Smooth muscle cell (in vitro differentiated cells): ENCODE data around the gene OCSTAMP. TPM values are rescaled to one million over a fixed set of nuclear protein-coding genes. Genes with fewer than 3 reads are reported as not detected.

Experiments used
- DNase-seq: peaks from one replicate; lab custom pipeline; 2025; ENCODE audit not compliant: unreplicated experiment; lab: John Stamatoyannopoulos, UW
- H2AFZ ChIP-seq: fragments of 200-600 bp; sonication (generic); 2 replicates; pipeline ENCODE4 v1.6.0; 2016; ENCODE audit warnings: antibody characterized with exemption, low read depth, mild to moderate bottlenecking
- H3F3A ChIP-seq: fragments of 200-600 bp; sonication (generic); 2 replicates; pipeline ENCODE4 v1.6.0; 2017; ENCODE audit warnings: antibody characterized with exemption, low read depth
- H3K27ac ChIP-seq: fragments of 200-600 bp; sonication (generic); 2 replicates; pipeline ENCODE4 v1.5.1; 2016; ENCODE audit warnings: low read depth, mild to moderate bottlenecking
- H3K27me3 ChIP-seq: fragments of 200-600 bp; sonication (generic); 2 replicates; pipeline ENCODE4 v1.6.1; 2016; ENCODE audit warnings: low read depth, mild to moderate bottlenecking
- H3K36me3 ChIP-seq: fragments of 200-600 bp; sonication (generic); 2 replicates; pipeline ENCODE4 v1.5.1; 2016; ENCODE audit warnings: low read depth
- H3K4me1 ChIP-seq: fragments of 200-600 bp; sonication (generic); 2 replicates; pipeline ENCODE4 v1.5.1; 2016; ENCODE audit warnings: low read depth
- H3K4me2 ChIP-seq: fragments of 200-600 bp; sonication (generic); 2 replicates; pipeline ENCODE4 v1.6.0; 2016; ENCODE audit warnings: mild to moderate bottlenecking
- H3K4me3 ChIP-seq: fragments of 200-600 bp; sonication (generic); 2 replicates; pipeline ENCODE4 v1.5.1; 2016; ENCODE audit warnings: mild to moderate bottlenecking
- H3K79me2 ChIP-seq: fragments of 200-600 bp; sonication (generic); 2 replicates; pipeline ENCODE4 v1.6.0; 2016; ENCODE audit warnings: low read depth, mild to moderate bottlenecking
- H3K9ac ChIP-seq: fragments of 200-600 bp; sonication (generic); 2 replicates; pipeline ENCODE4 v1.6.0; 2016; ENCODE audit warnings: low read depth
- H3K9me3 ChIP-seq: fragments of 200-600 bp; sonication (generic); replicated peaks from 2 replicates; pipeline ENCODE4 v1.5.1; 2016; ENCODE audit warnings: low read depth
- H4K20me1 ChIP-seq: fragments of 200-600 bp; sonication (generic); 2 replicates; pipeline ENCODE4 v1.6.0; 2016; ENCODE audit warnings: low read depth
- WGBS: methylation state at CpG from one replicate; pipeline ENCODE4 v1.1.7; 2016; ENCODE audit warnings: low lambda C conversion rate; 5-methylcytosine and 5-hydroxymethylcytosine counted together
- polyA plus RNA-seq: library from polyadenylated mRNA; unstranded; fragments of >200 nt; fragmentation: Nextera tagmentation; extraction: Ambion mirVana; gene quantifications from 2 replicates; pipeline ENCODE4 v1.2.1, GENCODE V29; 2016
- total RNA-seq: library from RNA; depleted of rRNA; stranded (reverse); fragments of >200 nt; gene quantifications from 2 replicates; pipeline ENCODE4 v1.2.3, GENCODE V29; 2014
- TF ChIP-seq, protein P1 (sequence below): fragments of 200-600 bp; sonication (generic); IDR thresholded peaks from 2 replicates; pipeline ENCODE4 v1.5.1; 2017; ENCODE audit warnings: borderline replicate concordance, mild to moderate bottlenecking, antibody characterized with exemption; ENCODE audit not compliant: insufficient read depth, poor library complexity, severe bottlenecking

The OCSTAMP gene
- total and polyA plus RNA-seq, 2 experiments from 2014 or later = not detected

GRCh38 chr20:46563170-46563859, 12.9 kb upstream of the OCSTAMP start:
- no peaks in the 10 kb centered on the region for H4K20me1 ChIP-seq
- no peak overlapping the region for H3K27ac ChIP-seq
- 87% methylated on average over 16 of the region's 16 CpGs for WGBS
- H3K27me3 ChIP-seq = no peaks in the 10 kb centered on the region
- no peaks in the 10 kb centered on the region for H3K9me3 ChIP-seq
- H3F3A ChIP-seq = no peaks in the 10 kb centered on the region
- H3K4me3 ChIP-seq = no peak overlapping the region
- TF ChIP-seq, protein P1, sequence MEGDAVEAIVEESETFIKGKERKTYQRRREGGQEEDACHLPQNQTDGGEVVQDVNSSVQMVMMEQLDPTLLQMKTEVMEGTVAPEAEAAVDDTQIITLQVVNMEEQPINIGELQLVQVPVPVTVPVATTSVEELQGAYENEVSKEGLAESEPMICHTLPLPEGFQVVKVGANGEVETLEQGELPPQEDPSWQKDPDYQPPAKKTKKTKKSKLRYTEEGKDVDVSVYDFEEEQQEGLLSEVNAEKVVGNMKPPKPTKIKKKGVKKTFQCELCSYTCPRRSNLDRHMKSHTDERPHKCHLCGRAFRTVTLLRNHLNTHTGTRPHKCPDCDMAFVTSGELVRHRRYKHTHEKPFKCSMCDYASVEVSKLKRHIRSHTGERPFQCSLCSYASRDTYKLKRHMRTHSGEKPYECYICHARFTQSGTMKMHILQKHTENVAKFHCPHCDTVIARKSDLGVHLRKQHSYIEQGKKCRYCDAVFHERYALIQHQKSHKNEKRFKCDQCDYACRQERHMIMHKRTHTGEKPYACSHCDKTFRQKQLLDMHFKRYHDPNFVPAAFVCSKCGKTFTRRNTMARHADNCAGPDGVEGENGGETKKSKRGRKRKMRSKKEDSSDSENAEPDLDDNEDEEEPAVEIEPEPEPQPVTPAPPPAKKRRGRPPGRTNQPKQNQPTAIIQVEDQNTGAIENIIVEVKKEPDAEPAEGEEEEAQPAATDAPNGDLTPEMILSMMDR = no peak
- H3K4me1 ChIP-seq = peaks cover 19% of the 10 kb centered on the region
- H3K36me3 ChIP-seq = no peaks in the 10 kb centered on the region
- H3K79me2 ChIP-seq = no peaks in the 10 kb centered on the region
- H2AFZ ChIP-seq = peak overlapping the region; percentile 96
- DNase-seq = no peak
- H3K9ac ChIP-seq = no peak overlapping the region
- peak overlapping the region; percentile 89 for H3K4me2 ChIP-seq

DNA sequence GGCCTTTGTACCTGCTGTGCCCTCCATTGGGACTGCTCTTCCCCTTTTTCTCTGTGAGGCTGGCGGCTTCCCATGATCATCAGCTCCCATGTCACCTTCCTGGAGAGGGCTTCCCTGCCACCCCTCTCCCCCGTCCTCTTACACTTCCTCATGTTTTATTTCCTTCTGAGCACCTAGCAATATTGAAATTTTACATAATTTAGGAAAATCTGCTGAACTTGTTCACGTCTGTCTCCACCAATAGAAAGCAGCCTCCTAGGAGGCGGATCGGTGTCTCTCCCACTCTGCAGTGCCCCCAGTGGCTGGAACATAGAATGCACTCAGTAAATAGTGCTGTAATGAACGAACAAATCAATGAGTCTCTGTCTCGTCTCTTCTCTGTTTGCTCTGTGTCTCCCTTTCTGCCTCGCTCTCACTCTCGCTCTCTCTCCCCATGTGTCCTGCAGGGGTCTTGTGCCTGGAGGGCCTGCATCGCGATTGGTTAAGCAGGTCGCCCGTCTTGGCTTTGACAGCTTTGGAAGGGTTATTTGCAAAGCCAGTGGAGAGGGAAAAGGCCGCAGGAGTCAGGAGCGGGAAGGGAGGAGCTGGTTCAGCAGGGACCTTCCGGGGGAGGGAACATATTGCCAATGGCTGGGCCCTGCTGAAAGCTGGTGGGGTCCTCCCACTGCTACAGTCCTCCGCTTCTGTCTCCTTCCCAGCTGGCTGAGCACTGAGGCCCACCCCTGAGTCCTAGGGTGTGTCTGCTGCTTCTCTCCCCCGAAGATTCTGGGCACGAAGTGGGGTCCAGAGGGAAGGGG, 12.1 kb upstream of the OCSTAMP start:
- Histone ChIP-seq H3F3A (no peaks in the 10 kb centered on the region), H3K79me2 (no peaks in the 10 kb centered on the region), H3K27me3 (no peaks in the 10 kb centered on the region), H2AFZ (peak overlapping the region; percentile 96), H3K4me1 (peaks cover 21% of the 10 kb centered on the region), H3K4me2 (peak overlapping the region; percentile 89), H3K36me3 (no peaks in the 10 kb centered on the region), H3K9ac (no peak overlapping the region), H3K27ac (no peak overlapping the region), H3K4me3 (peak overlapping the region; percentile 47), H4K20me1 (no peaks in the 10 kb centered on the region), H3K9me3 (no peaks in the 10 kb centered on the region)
- TF ChIP-seq, protein P1 = peak; percentile 84
- peak; percentile 21 for DNase-seq
- 27% methylated on average over 19 of the region's 19 CpGs for WGBS

DNA sequence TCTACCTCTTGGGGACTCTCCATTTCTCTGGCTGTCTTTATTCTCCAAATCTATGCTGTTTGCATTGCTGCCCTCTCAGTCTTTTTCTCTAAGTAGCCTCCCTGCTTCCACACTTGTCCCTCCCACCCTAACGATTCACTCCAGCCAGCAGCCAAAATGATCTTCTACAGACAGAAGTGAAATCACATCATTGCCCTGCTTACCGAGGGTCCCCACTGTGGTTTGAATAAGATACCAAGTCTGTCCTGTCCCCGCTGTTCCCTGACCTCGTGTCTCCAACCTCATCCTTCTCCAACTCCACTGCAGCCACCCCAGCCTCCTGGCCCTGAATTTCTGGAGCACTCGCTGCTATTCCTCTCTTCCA, 11.5 kb upstream of the OCSTAMP start:
- Histone ChIP-seq H3K4me3 (peak overlapping the region; percentile 47), H3F3A (no peaks in the 10 kb centered on the region), H3K9me3 (no peaks in the 10 kb centered on the region), H3K4me2 (peak overlapping the region; percentile 89), H3K27me3 (no peaks in the 10 kb centered on the region), H3K36me3 (no peaks in the 10 kb centered on the region), H3K9ac (no peak overlapping the region), H4K20me1 (no peaks in the 10 kb centered on the region), H3K4me1 (peaks cover 21% of the 10 kb centered on the region), H3K79me2 (no peaks in the 10 kb centered on the region), H3K27ac (no peak overlapping the region), H2AFZ (peak overlapping the region; percentile 96)
- TF ChIP-seq, protein P1 = no peak
- no peak for DNase-seq
- 74% methylated on average over 5 of the region's 5 CpGs for WGBS
